ENCODE measurements around the gene DCDC2C.
A peak's percentile ranks its signal among the peaks of the same experiment; 100 is the strongest.

Gene DCDC2C, protein sequence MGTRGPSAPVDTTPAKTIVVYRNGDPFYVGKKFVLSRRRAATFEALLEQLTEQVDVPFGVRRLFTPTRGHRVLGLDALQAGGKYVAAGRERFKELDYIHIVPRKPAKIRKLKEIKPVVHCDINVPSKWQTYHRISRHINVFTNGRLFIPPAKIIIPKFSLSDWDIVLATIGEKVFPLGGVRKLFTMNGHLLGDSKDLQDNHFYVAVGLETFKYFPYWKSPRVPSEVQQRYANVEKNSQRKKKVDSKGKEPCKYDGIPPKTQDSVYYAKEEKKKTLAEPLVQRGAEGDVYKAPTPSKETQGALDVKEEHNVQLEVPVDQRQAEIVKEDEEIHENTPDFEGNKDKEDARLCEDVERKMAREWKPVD

DNA sequence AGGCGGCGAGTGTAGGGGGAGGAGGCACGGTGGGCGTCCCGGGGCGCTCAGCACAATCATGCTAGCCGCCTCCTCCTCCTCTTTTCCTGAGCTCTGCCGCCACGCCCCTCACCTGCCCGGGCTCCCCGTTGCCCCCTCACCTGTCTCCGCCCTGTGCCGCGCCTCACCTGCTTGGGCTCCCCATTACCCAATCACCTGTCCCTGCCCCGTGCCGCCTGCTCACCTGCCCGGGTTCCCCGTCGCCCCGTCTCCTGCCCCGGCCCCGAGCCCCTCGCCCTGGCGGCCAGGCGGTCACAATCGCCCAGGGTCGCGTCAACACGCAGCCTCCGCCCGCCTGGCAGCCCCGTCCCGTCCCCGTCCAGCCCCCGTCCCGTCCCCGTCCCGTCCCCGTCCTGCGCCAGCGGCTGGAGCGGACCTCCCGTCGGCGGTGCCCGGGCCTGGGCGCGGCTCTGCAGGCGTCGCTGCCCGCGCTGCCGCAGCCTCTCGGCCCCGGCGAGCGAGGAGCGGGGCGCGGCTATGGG lies at the start of gene DCDC2C:
Gene DCDC2C (plus strand): TSS at position 340 of the 521 bp plus-strand sequence. CDS start 177 bp downstream, at position 517.
- no peak for DNase-seq

DNA sequence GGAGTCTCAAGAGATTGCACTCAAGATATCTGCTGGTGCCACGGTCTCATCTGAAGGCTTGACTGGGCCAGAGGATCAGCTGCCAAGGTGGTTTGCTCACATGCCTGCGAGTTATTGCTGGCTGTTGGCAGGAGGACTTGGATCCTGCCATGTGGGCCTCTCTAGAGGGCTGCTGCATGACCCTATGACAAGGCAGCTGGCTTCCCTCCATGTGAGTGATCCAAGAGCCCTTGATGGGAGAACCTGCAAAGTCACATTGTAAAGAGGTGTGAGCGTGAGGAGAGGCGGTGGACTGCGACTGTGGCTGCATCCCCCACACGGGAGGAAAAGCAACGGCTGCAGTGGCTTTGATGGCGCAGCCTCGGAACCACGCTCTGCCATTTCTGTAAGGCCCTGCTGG lies 49.4 kb upstream of the DCDC2C start:
- no peak for DNase-seq

DNA sequence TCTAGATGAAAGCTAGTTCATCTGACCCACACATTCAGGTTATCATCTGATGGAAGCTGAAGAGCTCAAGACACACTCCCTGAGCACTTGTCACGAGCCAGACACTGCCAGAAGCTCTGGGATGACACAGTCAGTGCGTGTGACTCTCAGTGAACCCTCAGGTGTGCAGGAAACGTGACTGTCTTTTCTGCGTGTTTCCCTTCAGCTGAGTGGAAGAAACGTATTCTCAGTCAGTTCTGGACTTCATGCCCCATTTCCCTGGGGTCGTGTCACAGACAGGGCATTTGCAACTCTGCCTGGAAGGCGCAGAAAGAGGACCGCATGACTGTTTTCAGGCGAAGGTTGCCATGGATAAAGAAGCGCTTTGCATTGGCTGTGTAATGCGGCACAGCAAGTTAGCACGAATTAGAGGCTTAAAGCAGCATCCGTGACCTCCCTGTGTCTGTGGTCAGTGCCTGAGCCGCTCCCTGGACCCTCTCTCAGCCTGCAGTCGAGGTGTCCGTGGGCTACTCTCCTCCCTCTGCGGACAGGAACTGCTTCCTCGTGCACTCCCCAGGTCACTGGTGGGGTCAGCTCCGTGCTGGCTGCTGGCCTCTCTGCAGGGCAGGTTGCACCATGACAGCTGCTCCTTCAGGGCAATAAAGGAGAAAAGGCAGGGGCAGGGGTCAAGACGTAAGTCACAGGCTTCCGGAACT lies 48.7 kb upstream of the DCDC2C start:
- peak in 11 of 56 donors; percentile 7 to 55 (median 25) for DNase-seq

DNA sequence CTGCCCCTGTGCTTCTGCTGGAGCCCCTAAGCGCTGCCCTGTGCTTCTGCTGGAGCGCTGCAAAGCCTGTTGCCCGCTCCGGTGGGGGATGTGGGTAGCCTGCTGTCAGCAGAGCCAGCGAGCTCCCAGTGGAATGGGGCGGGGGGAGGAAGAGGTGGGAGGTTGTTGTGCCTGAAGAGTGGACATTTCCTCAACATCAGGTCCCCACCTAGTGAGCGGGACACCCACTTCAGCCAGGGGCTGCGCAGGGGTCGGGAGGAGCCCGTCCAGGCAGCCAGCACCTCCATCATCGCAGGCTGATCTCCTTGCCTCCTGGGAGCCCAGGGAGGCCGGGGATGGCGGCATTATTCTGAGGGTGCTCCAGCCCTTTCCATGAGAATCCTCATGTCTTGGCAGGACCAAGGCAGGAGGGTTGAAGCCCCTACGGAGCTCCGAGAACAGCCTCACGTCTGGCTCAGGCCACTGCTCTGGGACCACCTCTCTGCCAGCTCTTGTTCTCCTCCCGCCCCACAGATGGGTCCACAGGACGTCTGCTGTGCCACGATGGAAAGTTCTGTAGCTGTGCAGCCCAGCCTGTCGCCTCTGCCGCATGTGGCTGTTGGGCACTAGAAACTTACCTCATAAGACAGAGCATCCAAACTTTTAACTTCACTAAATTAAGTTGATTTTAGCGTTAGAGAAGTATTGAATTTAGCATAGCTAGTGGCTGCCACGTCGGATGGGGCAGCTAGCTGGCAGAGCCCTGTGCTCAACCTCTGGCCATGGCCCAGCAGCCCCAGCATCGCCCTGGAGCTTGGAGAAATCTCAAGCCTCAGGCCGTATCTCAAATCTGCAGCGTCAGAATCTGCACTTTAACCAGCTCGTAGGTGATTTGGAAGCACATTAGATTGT lies 47.3 kb upstream of the DCDC2C start:
- DNase-seq: no peak

DNA sequence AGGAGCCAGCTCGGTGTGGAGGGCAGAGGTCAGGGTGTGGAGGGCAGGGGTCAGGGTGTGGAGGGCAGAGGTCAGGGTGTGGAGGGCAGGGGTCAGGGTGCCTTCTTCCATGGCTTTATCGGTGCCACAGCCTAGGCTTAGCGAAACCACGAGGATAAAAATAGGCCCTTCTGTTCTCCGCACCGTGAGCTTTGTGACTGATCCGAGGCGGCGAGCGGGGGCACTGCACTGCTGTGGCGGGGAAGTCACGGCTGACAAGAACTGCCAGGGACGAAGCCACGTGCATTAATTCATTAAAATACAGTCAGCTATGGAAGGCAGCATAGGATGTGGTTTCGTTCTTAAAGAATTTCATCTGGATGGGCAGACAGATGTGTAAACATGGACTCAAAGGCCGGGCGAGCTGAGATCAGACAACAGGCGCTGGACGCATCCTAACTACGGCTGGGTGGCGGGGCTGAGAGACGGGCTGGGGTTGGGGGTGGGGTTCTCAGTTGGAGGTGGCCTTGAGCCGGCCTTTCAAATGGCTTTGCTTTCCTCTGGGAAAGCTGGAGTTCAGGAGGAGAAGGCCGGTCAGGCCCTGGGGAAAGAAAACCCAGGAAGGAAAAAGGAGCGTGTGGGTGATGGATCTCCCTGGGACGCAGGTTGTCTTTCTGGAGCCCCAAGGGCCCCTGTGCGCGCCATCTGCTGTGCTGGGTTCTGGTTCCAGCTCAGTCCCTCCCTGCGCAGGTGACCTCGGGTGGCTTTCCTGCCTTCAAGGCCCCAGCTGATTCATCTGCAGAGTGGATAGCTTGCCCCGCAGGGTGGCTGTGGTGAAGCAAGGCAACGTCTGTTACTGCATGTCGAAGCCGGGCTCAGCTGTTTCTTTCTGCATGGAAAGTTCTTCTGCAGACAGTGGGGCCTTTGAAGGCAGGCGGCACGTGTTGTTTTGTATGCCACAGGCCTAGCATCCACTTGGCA lies 46.3 kb upstream of the DCDC2C start:
- DNase-seq: peak in 48 of 56 donors; percentile 4 to 88 (median 44)

DNA sequence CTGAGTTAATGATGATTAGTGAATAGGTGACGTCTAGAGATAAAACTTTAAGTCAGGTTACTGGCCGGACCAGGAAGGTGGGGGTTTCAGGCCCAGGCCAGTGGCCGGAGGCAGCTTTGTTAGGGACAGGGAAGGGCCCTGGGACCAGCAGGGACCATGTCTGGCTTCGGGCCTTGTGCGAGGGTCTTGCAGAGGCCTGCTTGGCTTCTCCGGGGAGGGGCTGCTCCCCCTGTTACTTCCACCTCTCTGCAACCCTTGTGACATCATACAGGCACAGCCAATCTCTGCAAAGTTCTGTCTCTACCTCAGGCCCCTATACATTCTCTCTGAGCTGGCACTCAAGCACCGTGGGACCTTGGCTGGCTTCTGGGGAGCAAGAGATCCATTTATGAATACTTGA lies 45.5 kb upstream of the DCDC2C start, which contains the start of gene ALLC:
Gene ALLC (plus strand): TSS at position 320 of the 400 bp plus-strand sequence. CDS start 12,958 bp downstream, outside the sequence.
- DNase-seq: no peak

DNA sequence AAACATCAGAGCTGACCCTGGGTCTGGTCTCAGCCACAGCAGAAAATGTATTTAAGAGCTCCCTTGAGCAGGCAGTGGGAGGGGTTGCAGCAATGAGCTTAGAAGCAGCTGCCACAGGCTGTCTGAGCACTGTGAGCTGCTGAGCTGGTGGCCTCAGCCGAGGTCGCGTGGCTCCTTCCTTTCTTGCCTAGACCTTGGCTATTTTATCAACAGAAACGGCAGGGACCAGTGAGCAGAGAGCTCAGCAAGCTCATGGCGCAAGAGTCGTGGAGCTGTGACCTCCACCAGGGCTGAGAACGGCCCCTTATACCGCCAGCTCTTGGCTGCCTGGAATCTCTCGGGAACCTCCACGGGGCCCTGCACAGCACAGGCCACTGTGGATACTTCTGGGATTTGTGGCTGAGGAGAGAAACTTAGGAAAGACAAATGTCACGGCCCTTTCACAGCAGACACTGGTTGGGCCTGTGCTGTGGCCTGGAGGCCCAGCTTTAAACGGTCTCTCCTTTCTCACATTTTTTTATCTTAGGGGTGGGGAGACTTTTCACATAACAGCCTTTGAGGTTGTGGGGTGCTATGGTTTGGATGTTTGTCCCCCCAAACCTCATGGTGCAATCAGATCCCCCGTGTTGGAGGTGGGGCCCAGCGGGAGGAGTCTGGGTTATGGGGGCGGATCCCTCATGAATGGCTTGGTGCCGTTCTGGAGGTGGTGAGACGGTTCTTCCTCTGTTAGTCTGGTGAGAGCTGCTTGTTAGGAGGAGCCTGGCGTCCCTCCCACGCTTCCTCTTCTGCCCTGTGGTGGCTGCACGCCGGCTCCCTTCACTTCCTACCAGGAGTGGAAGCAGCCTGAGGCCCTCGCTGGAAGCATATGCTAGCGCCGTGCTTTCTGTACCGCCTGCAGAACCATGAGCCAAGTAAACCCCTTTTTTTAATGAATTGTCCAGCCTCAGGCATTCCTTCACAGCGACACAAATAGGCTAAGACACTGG lies 43.6 kb upstream of the DCDC2C start:
- DNase-seq: peak in 8 of 56 donors; percentile 14 to 44 (median 28)

DNA sequence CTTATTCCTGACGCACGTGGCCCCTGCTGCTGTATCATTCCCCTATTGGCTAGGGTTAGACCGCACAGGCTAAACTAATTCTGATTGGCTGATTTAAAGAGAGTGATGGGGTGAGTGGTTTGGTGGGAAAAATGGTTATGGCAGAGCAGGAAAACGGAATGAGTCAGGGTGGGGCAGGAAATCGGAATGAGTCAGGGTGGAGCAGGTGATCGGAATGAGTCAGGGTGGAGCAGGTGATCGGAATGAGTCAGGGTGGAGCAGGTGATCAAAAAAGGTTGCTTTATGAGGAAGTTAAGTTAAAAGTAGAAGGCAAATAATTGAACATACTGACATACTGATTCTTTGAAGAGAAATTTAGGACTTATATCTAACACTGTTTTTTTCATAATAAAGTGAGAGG lies 42.7 kb upstream of the DCDC2C start:
- DNase-seq: peak in 19 of 56 donors; percentile 15 to 77 (median 39)

DNA sequence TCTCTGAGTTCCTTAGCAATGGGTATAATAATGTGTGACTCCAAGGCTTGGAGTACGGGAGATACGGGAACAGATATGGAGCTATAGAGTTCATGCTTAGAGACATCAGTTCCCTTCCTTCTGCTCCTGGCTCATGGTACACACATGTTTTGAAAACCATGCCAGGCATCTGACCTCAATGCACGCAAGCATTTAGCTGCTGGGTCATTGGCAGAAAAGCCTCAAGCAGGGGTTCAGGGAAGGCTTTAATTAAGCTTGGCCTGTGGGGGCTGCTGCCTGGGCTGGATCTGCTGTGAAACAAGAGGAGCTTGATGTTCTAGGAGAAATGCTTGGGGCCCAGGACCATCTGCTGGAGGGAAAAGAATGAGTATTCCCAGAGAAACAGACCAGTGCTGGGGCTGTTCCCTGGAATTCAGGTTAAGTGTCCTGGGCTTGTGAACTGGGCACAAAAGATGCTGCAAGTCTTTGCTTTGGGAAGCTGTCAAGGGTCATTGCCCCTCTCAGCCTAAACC lies 42.2 kb upstream of the DCDC2C start:
- DNase-seq: no peak

DNA sequence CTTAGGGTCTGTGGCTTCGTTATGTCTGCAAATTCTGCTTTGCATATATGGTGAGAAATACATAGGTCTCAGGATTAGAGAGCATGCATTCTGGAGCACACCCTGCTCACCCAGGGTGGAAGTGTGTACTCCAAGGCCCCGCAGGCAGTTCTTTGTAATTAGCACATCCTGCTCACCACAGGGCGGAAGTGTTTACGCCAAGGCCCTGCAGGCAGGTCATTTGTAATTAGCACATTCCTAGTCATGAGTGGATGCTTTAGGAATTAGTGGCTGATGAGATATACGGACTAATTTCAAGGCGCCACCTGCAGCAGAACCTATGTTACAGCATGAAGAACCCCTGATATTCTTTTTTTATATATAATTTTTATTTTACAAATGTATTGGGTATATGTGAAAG lies 41.1 kb upstream of the DCDC2C start:
- no peak for DNase-seq

DNA sequence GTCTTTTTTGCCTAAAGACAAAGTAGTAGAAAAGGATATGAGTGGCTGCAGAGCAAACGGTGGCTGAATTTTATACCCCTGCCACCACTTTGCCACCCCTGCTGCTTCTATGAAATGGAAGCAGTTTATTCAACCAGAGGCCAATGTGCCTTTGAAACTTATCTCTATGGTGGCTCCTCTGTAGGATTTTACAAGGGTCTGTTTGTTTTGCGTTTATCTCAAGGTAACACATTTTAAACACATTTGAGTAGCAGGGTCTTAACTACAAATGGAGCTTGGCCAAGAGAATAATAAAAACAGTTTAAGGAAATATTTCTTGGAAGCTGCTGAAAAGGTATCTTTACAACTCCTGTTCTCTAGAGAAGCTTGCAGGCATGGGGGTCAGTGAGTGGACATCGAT lies 39.3 kb upstream of the DCDC2C start:
- DNase-seq: no peak

DNA sequence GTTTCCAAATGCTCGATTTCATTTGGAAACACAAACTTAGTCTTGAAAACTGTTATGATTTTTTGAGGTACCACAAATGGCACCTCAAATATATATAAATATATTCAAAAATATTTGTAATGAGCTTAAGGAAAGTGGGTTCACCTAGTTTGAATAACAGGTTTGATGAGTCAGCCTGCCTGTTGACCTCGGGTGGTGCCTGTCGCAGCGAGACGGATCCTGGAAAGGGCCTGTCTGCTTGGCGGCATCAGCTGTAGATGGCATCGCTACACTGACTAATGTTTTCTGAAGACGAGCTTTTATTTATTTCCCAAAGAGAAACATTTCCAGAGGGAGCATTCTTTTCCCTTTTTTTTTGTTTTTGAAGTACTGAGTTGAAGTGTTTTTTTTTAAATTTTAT lies 38.5 kb upstream of the DCDC2C start:
- no peak for DNase-seq

DNA sequence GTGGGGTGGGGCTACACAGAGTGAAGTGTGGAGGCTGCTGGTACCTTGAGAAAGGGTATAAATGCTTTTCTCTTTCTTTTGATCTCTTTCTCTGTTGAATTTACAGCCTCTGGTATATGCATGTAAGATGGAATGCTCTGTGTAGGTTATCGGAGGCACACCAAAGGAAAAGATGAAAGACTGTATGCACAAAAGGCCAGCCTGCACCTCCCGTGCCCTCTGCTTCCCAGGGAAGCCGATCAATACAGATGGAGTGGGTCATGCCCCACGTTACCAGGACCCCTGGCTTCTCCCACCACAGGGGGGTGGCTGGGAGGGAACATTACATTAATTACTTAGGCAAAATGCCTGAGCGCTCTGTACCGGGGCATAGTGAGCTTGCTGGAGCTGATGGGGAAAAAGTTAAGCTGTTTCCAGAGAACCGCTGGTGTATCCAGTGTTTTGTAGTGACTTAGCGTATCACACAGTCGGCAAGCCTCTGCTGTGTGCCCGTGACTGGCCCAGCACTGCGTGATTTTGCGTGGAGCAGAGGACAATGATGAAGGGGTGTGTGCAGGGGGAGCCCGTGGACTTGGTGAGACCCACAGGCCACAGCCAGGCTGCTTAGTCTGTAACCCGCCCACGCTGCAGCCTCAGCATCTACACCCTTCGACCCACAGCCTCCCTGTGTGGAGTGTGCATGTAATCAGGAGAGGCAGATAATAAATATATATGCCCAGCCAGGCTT lies 37.3 kb upstream of the DCDC2C start:
- no peak for DNase-seq

DNA sequence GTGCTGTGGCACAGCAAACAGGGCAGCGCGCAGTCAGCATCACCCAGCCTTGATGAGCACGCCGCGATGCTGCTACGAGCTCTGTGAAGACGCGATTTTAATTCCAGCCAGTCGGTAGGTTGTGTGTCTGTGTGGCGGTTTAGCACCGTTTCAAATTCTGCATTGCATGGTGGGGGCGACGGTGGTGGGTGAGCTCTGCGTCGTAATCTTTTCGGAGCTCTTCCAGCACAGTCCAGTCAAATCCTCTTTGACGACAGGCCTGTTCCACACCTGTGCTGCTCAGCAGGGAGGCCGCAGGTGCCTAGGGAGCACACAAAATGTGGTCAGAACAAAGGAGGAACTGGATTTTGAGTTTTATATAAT lies 36.8 kb upstream of the DCDC2C start:
- DNase-seq: no peak

DNA sequence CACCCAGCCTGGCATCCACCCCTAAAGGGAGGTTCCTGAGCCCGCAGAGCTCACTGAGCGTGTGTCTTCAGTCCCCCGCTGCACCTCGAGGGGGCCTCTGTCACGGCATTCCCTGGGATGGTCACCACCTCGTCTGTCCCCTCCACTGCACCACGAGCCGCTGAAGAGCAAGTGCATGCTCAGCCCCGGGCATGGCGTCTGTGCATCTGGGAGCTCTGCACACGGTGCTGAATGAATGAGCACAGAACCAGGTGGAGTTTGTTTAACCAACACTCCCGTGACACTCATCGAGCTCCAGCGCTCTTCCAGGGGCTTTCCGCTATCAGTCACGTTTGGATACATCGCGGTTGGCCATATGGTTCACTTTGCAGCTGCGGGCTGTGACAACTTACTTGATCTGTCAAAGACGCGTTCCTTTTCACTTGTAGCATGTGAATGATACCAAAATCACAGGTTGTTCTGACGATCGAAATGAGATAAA lies 36.2 kb upstream of the DCDC2C start:
- DNase-seq: no peak

DNA sequence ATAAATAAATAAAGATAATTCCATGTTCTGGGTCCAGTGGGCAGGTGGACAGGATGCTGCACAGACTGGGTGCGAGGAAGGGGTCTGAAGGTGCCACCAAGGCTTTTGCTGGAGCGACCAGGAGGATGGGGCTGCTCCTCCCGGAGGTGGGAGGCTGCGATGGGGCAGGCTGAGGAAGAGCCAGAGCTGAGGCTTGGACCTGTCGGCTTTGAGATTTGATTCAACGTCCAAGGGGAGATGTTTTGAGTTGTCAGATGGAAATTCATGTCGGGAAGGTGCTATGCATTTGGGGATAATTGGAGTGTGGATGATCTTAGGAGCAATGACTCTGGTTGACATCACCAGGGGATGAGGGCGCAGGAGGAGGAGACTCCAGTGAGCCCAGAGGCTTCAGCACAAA lies 33.7 kb upstream of the DCDC2C start:
- DNase-seq: no peak

DNA sequence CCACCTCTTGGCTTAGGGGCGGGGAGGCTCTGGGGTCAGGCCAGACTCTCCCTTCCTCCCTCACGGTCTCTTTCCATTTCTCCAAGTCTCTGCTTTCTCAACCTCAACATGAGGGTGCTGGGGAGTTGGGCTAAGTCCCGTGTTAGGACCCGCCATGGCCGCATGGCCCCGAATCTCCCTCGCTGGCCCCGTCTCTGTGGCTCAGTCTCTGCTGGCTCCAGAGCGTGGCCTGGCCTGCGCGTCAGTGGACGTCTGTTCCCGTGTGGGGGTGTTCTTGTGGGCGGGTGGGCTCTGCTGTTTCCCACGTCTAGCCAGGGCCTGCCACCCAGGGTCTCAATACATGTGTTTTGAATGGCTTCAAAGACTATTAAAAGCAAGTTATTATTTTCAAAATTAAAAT lies 33.0 kb upstream of the DCDC2C start:
- DNase-seq: no peak

DNA sequence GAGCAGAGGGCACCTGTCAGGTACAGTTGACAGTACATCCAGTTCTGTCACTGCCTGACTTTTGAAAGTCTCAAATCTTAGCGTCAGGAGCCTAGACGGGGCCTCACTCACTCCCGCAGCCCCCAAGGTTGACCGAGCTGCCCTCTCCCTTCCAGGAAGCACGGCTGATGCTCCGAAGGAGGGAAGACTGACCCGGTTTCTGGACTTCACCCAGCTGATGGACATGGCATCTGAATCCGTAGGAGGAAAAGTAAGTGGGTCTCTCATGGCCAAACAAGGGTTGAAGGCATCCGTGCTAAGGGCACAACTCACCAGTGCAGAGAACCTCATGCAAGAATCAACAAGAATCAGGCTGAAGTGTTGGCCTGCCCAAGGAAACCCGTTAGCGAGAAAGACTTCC lies 32.4 kb upstream of the DCDC2C start:
- DNase-seq: no peak

Measured in nucleus accumbens (tissue), 56 donors.